Activated naive CD8-positive, alpha-beta T cell treated with anti-CD3 and anti-CD28 coated beads, Interleukin-2, amount 50 U/mL, for 24 hours (primary cell): ENCODE data around the gene GCAT.
"Not testable (repeated sequence)": the region's sequence is repeated elsewhere in the genome, so short reads cannot be mapped to it uniquely, and the experiment has no call there.

ENCODE experiments used
- ATAC-seq: fragments of 150-1000 bp; cut with Tn5 transposase; one replicate; pipeline ENCODE4 v1.10.0; 2021
- DNase-seq: peaks from one replicate; pipeline ENCODE4 v3.0.0; 2021
- H3K27ac Mint-ChIP-seq: one replicate; pipeline ENCODE4 v1.8.0; 2021; ENCODE audit warnings: mild to moderate bottlenecking, mixed read lengths
- H3K27me3 Mint-ChIP-seq: one replicate; pipeline ENCODE4 v1.8.0; 2021; ENCODE audit warnings: mixed read lengths
- H3K36me3 Mint-ChIP-seq: one replicate; pipeline ENCODE4 v1.8.0; 2021; ENCODE audit warnings: low read depth, mixed read lengths
- H3K4me1 Mint-ChIP-seq: one replicate; pipeline ENCODE4 v1.8.0; 2021; ENCODE audit warnings: mixed read lengths
- H3K4me3 Mint-ChIP-seq: one replicate; pipeline ENCODE4 v1.8.0; 2021; ENCODE audit warnings: mild to moderate bottlenecking, moderate library complexity, mixed read lengths
- H3K9me3 Mint-ChIP-seq: one replicate; pipeline ENCODE4 v1.8.0; 2021; ENCODE audit warnings: mixed read lengths

The GCAT gene

GRCh38 chr22:37775785-37776638 lies 31.7 kb upstream of the GCAT start:
- Mint-ChIP-seq H3K9me3 (no peaks in the 10 kb centered on the region), H3K27me3 (no peaks in the 10 kb centered on the region), H3K4me3 (no peak overlapping the region), H3K27ac (no peak overlapping the region), H3K36me3 (no peaks in the 10 kb centered on the region), H3K4me1 (no peaks in the 10 kb centered on the region)
- DNase-seq: no peak
- ATAC-seq: no peak

- Mint-ChIP-seq H3K4me3 (no peak overlapping the region), H3K27me3 (no peaks in the 10 kb centered on the region), H3K27ac (no peak overlapping the region), H3K36me3 (no peaks in the 10 kb centered on the region), H3K9me3 (no peaks in the 10 kb centered on the region), H3K4me1 (no peaks in the 10 kb centered on the region)
- DNase-seq: no peak
- no peak for ATAC-seq
Measured at GRCh38 chr22:37776639-37777005, 31.1 kb upstream of the GCAT start.

- H3K4me3 Mint-ChIP-seq: no peak overlapping the region
- no peaks in the 10 kb centered on the region for H3K27me3 Mint-ChIP-seq
- H3K27ac Mint-ChIP-seq: no peak overlapping the region
- H3K4me1 Mint-ChIP-seq: no peaks in the 10 kb centered on the region
- H3K36me3 Mint-ChIP-seq: no peaks in the 10 kb centered on the region
- ATAC-seq (no peak), DNase-seq (no peak)
- no peaks in the 10 kb centered on the region for H3K9me3 Mint-ChIP-seq
Measured at GRCh38 chr22:37777122-37777687, 30.5 kb upstream of the GCAT start.

- Mint-ChIP-seq H3K27ac (no peak overlapping the region), H3K27me3 (no peaks in the 10 kb centered on the region), H3K36me3 (no peaks in the 10 kb centered on the region), H3K4me1 (no peaks in the 10 kb centered on the region), H3K4me3 (no peak overlapping the region), H3K9me3 (no peaks in the 10 kb centered on the region)
- DNase-seq (no peak), ATAC-seq (no peak)
Measured at GRCh38 chr22:37778370-37779009, 29.2 kb upstream of the GCAT start.

GRCh38 chr22:37781434-37782059 lies 26.2 kb upstream of the GCAT start:
- no peak for DNase-seq
- Mint-ChIP-seq H3K27me3 (no peaks in the 10 kb centered on the region), H3K36me3 (no peaks in the 10 kb centered on the region), H3K4me1 (no peaks in the 10 kb centered on the region), H3K27ac (no peak overlapping the region), H3K4me3 (no peak overlapping the region), H3K9me3 (no peaks in the 10 kb centered on the region)
- ATAC-seq: no peak

GRCh38 chr22:37782340-37783168 lies 25.2 kb upstream of the GCAT start:
- Mint-ChIP-seq H3K4me3 (no peak overlapping the region), H3K27me3 (no peaks in the 10 kb centered on the region), H3K27ac (no peak overlapping the region), H3K36me3 (no peaks in the 10 kb centered on the region), H3K9me3 (no peaks in the 10 kb centered on the region), H3K4me1 (no peaks in the 10 kb centered on the region)
- DNase-seq: no peak
- no peak for ATAC-seq

GRCh38 chr22:37784829-37785495 lies 22.8 kb upstream of the GCAT start:
- H3K27me3 Mint-ChIP-seq: no peaks in the 10 kb centered on the region
- no peak for ATAC-seq
- DNase-seq: no peak

GRCh38 chr22:37790234-37790633 lies 17.5 kb upstream of the GCAT start:
- H3K9me3 Mint-ChIP-seq: no peaks in the 10 kb centered on the region
- DNase-seq: no peak
- H3K4me3 Mint-ChIP-seq: no peak overlapping the region
- H3K27ac Mint-ChIP-seq: no peak overlapping the region
- no peak for ATAC-seq
- no peaks in the 10 kb centered on the region for H3K4me1 Mint-ChIP-seq
- no peaks in the 10 kb centered on the region for H3K36me3 Mint-ChIP-seq
- H3K27me3 Mint-ChIP-seq: peaks cover 1% of the 10 kb centered on the region

More at GRCh38 chr22:37784829-37785495, 22.8 kb upstream of the GCAT start:
- H3K4me3 Mint-ChIP-seq: no peak overlapping the region
- no peak overlapping the region for H3K27ac Mint-ChIP-seq
- H3K4me1 Mint-ChIP-seq: no peaks in the 10 kb centered on the region
- H3K9me3 Mint-ChIP-seq: no peaks in the 10 kb centered on the region
- H3K36me3 Mint-ChIP-seq: no peaks in the 10 kb centered on the region

GRCh38 chr22:37792494-37792893 lies 15.2 kb upstream of the GCAT start:
- DNase-seq: no peak
- Mint-ChIP-seq H3K9me3 (no peaks in the 10 kb centered on the region), H3K27ac (no peak overlapping the region), H3K4me3 (no peak overlapping the region), H3K36me3 (no peaks in the 10 kb centered on the region), H3K4me1 (no peaks in the 10 kb centered on the region), H3K27me3 (peaks cover 1% of the 10 kb centered on the region)
- ATAC-seq: no peak

GRCh38 chr22:37794376-37794775 lies 13.4 kb upstream of the GCAT start:
- Mint-ChIP-seq H3K27ac (no peak overlapping the region), H3K9me3 (no peaks in the 10 kb centered on the region), H3K4me1 (no peaks in the 10 kb centered on the region), H3K27me3 (peaks cover 6% of the 10 kb centered on the region), H3K36me3 (no peaks in the 10 kb centered on the region), H3K4me3 (no peak overlapping the region)
- DNase-seq: no peak
- no peak for ATAC-seq

GRCh38 chr22:37796079-37796478 lies 11.7 kb upstream of the GCAT start:
- ATAC-seq: no peak
- no peak for DNase-seq
- no peaks in the 10 kb centered on the region for H3K9me3 Mint-ChIP-seq
- H3K4me3 Mint-ChIP-seq: no peak overlapping the region
- no peaks in the 10 kb centered on the region for H3K4me1 Mint-ChIP-seq
- no peak overlapping the region for H3K27ac Mint-ChIP-seq
- H3K36me3 Mint-ChIP-seq: no peaks in the 10 kb centered on the region
- H3K27me3 Mint-ChIP-seq: peaks cover 12% of the 10 kb centered on the region

- not testable (repeated sequence) for DNase-seq, H3K36me3 Mint-ChIP-seq, H3K9me3 Mint-ChIP-seq, ATAC-seq, H3K4me1 Mint-ChIP-seq, H3K27ac Mint-ChIP-seq, H3K4me3 Mint-ChIP-seq
- H3K27me3 Mint-ChIP-seq: peaks cover 15% of the 10 kb centered on the region
Measured at GRCh38 chr22:37797259-37797658, 10.5 kb upstream of the GCAT start.

GRCh38 chr22:37797874-37798500 lies 9.7 kb upstream of the GCAT start:
- H3K27ac Mint-ChIP-seq: no peak overlapping the region
- DNase-seq (no peak), ATAC-seq (no peak)
- H3K4me1 Mint-ChIP-seq: peaks cover 6% of the 10 kb centered on the region
- H3K27me3 Mint-ChIP-seq: peaks cover 19% of the 10 kb centered on the region
- no peaks in the 10 kb centered on the region for H3K36me3 Mint-ChIP-seq
- H3K9me3 Mint-ChIP-seq: no peaks in the 10 kb centered on the region
- H3K4me3 Mint-ChIP-seq: no peak overlapping the region
